Karpas-422 (cell line): Measurements from ENCODE around the gene PRDX2. TPM values are rescaled to one million over a fixed set of nuclear protein-coding genes. Genes with fewer than 3 reads are reported as not detected.
"Not testable (repeated sequence)": the region's sequence is repeated elsewhere in the genome, so short reads cannot be mapped to it uniquely, and the experiment has no call there.

Experiments used
- DNase-seq: peaks from one replicate; pipeline ENCODE4 v3.0.0-alpha.2; 2015
- H2AFZ ChIP-seq: fragments of 200-600 bp; sonication (generic); 2 replicates; pipeline ENCODE4 v1.6.1; 2014; ENCODE audit warnings: antibody characterized with exemption, low read length, mixed read lengths
- H3K27ac ChIP-seq: fragments of 200-600 bp; sonication (generic); 2 replicates; pipeline ENCODE4 v1.5.1; 2014; ENCODE audit warnings: mild to moderate bottlenecking, low read length, moderate library complexity
- H3K27me3 ChIP-seq: fragments of 200-600 bp; sonication (generic); 2 replicates; pipeline ENCODE4 v1.6.1; 2014; ENCODE audit warnings: low read length, mixed read lengths
- H3K36me3 ChIP-seq: fragments of 200-600 bp; sonication (generic); 2 replicates; pipeline ENCODE4 v1.6.1; 2014; ENCODE audit warnings: low read length, mixed read lengths; ENCODE audit not compliant: insufficient read depth
- H3K4me1 ChIP-seq: fragments of 200-600 bp; sonication (generic); 2 replicates; pipeline ENCODE4 v1.6.1; 2014; ENCODE audit warnings: mild to moderate bottlenecking, low read length, mixed read lengths
- H3K4me2 ChIP-seq: fragments of 200-600 bp; sonication (generic); 2 replicates; pipeline ENCODE4 v1.6.1; 2014; ENCODE audit warnings: low read length, low read depth, mild to moderate bottlenecking; ENCODE audit not compliant: poor library complexity, severe bottlenecking
- H3K4me3 ChIP-seq: fragments of 200-600 bp; sonication (generic); 2 replicates; pipeline ENCODE4 v1.5.1; 2014; ENCODE audit warnings: mild to moderate bottlenecking, antibody characterized with exemption, low read length, mixed read lengths
- H3K79me2 ChIP-seq: fragments of 200-600 bp; sonication (generic); 2 replicates; pipeline ENCODE4 v1.6.1; 2014; ENCODE audit warnings: mild to moderate bottlenecking, low read length, mixed read lengths
- H3K9ac ChIP-seq: fragments of 200-600 bp; sonication (generic); 2 replicates; pipeline ENCODE4 v1.6.0; 2014; ENCODE audit warnings: low read length
- H3K9me2 ChIP-seq: fragments of 200-600 bp; sonication (generic), shearing (Covaris generic); replicated peaks from 2 replicates; pipeline ENCODE4 v1.6.0; 2014; ENCODE audit warnings: mild to moderate bottlenecking, low read length, moderate library complexity; ENCODE audit not compliant: insufficient read depth
- H3K9me3 ChIP-seq: fragments of 300-700, 200-600 bp; sonication (generic); 2 replicates; pipeline ENCODE4 v1.6.1; 2014; ENCODE audit warnings: low read length, mixed read lengths
- H4K20me1 ChIP-seq: fragments of 200-600 bp; sonication (generic); 2 replicates; pipeline ENCODE4 v1.6.1; 2014; ENCODE audit warnings: mild to moderate bottlenecking, antibody characterized with exemption, low read length, low read depth; ENCODE audit not compliant: insufficient read depth
- total RNA-seq: library from RNA; depleted of rRNA; stranded (reverse); fragments of >200 nt; shearing (Covaris generic); gene quantifications from 2 replicates; pipeline ENCODE4 v1.2.3, GENCODE V29; 2014; ENCODE audit warnings: low replicate concordance

Gene PRDX2
- total RNA-seq, 1 experiment from 2014 or later, result 372 TPM

- H3K36me3 ChIP-seq, result no peaks in the 10 kb centered on the region
- H3K4me2 ChIP-seq, result peak overlapping the region; percentile 67
- no peaks in the 10 kb centered on the region for H4K20me1 ChIP-seq
- peaks cover 30% of the 10 kb centered on the region for H3K4me1 ChIP-seq
- H2AFZ ChIP-seq, result no peak overlapping the region
- no peaks in the 10 kb centered on the region for H3K79me2 ChIP-seq
- no peak overlapping the region for H3K27ac ChIP-seq
- no peaks in the 10 kb centered on the region for H3K9me2 ChIP-seq
- no peaks in the 10 kb centered on the region for H3K27me3 ChIP-seq
- H3K4me3 ChIP-seq, result peak overlapping the region; percentile 66
- peak; percentile 76 for DNase-seq
- peak overlapping the region; percentile 63 for H3K9ac ChIP-seq
- H3K9me3 ChIP-seq, result no peaks in the 10 kb centered on the region
Observed at GRCh38 chr19:12833738-12834565, 32.4 kb upstream of the PRDX2 start.

GRCh38 chr19:12833418-12833737, 31.8 kb upstream of the PRDX2 start:
- Histone ChIP-seq H2AFZ (no peak overlapping the region), H3K27me3 (no peaks in the 10 kb centered on the region), H3K36me3 (no peaks in the 10 kb centered on the region), H3K9me2 (no peaks in the 10 kb centered on the region), H3K4me3 (peak overlapping the region; percentile 46; the same call in 1 of the 2 replicates), H3K9me3 (no peaks in the 10 kb centered on the region), H3K9ac (peak overlapping the region; percentile 18; the same call in 1 of the 2 replicates), H4K20me1 (no peaks in the 10 kb centered on the region), H3K27ac (no peak overlapping the region), H3K4me1 (peaks cover 24% of the 10 kb centered on the region), H3K79me2 (no peaks in the 10 kb centered on the region), H3K4me2 (peak overlapping the region; percentile 59)
- DNase-seq, result no peak

GRCh38 chr19:12828494-12828893, 26.9 kb upstream of the PRDX2 start:
- H3K79me2 ChIP-seq, result no peaks in the 10 kb centered on the region
- no peaks in the 10 kb centered on the region for H3K36me3 ChIP-seq
- no peaks in the 10 kb centered on the region for H4K20me1 ChIP-seq
- H3K27me3 ChIP-seq, result no peaks in the 10 kb centered on the region
- no peak overlapping the region for H3K4me2 ChIP-seq
- peak; percentile 85 for DNase-seq
- H3K4me1 ChIP-seq, result peaks cover 10% of the 10 kb centered on the region
- no peak overlapping the region for H3K27ac ChIP-seq
- H3K9ac ChIP-seq, result no peak overlapping the region
- H3K9me2 ChIP-seq, result no peaks in the 10 kb centered on the region
- no peaks in the 10 kb centered on the region for H3K9me3 ChIP-seq
- no peak overlapping the region for H3K4me3 ChIP-seq
- H2AFZ ChIP-seq, result no peak overlapping the region

- Histone ChIP-seq H3K9me2 (no peaks in the 10 kb centered on the region), H3K27ac (no peak overlapping the region), H3K9ac (no peak overlapping the region), H3K4me3 (no peak overlapping the region), H3K27me3 (no peaks in the 10 kb centered on the region), H2AFZ (no peak overlapping the region), H3K4me1 (no peaks in the 10 kb centered on the region; the same call in 1 of the 2 replicates), H3K4me2 (no peak overlapping the region), H3K79me2 (no peaks in the 10 kb centered on the region), H3K36me3 (no peaks in the 10 kb centered on the region), H3K9me3 (no peaks in the 10 kb centered on the region), H4K20me1 (no peaks in the 10 kb centered on the region)
- DNase-seq, result no peak
Observed at GRCh38 chr19:12825254-12826131, 23.9 kb upstream of the PRDX2 start.

GRCh38 chr19:12821761-12822160, 20.2 kb upstream of the PRDX2 start:
- Histone ChIP-seq H3K27me3 (no peaks in the 10 kb centered on the region), H3K27ac (no peak overlapping the region)

GRCh38 chr19:12817810-12818209, 16.2 kb upstream of the PRDX2 start:
- not testable (repeated sequence) for H3K4me1 ChIP-seq, H3K79me2 ChIP-seq, DNase-seq, H4K20me1 ChIP-seq, H3K9me3 ChIP-seq, H3K36me3 ChIP-seq, H3K9me2 ChIP-seq, H3K27ac ChIP-seq, H3K4me3 ChIP-seq, H2AFZ ChIP-seq, H3K27me3 ChIP-seq, H3K4me2 ChIP-seq, H3K9ac ChIP-seq

More at GRCh38 chr19:12821761-12822160, 20.2 kb upstream of the PRDX2 start:
- no peak overlapping the region for H3K4me3 ChIP-seq
- no peak for DNase-seq
- H2AFZ ChIP-seq, result no peak overlapping the region
- no peaks in the 10 kb centered on the region for H3K9me3 ChIP-seq
- H3K4me2 ChIP-seq, result no peak overlapping the region
- H3K9me2 ChIP-seq, result no peaks in the 10 kb centered on the region
- H3K9ac ChIP-seq, result no peak overlapping the region
- no peaks in the 10 kb centered on the region for H3K4me1 ChIP-seq
- no peaks in the 10 kb centered on the region for H4K20me1 ChIP-seq
- H3K36me3 ChIP-seq, result no peaks in the 10 kb centered on the region
- H3K79me2 ChIP-seq, result no peaks in the 10 kb centered on the region

- not testable (repeated sequence) for H3K4me3 ChIP-seq, H4K20me1 ChIP-seq, H3K27ac ChIP-seq, DNase-seq, H3K9me3 ChIP-seq, H3K4me2 ChIP-seq, H3K36me3 ChIP-seq, H3K27me3 ChIP-seq, H3K9me2 ChIP-seq, H3K4me1 ChIP-seq, H2AFZ ChIP-seq, H3K9ac ChIP-seq, H3K79me2 ChIP-seq
Observed at GRCh38 chr19:12817188-12817587, 15.6 kb upstream of the PRDX2 start.

GRCh38 chr19:12815088-12815487, 13.5 kb upstream of the PRDX2 start:
- Histone ChIP-seq H3K4me1 (no peaks in the 10 kb centered on the region), H3K9me2 (no peaks in the 10 kb centered on the region)

More at GRCh38 chr19:12815088-12815487, 13.5 kb upstream of the PRDX2 start:
- no peak overlapping the region for H3K4me2 ChIP-seq
- no peaks in the 10 kb centered on the region for H3K27me3 ChIP-seq
- H3K9me3 ChIP-seq, result no peaks in the 10 kb centered on the region
- no peak overlapping the region for H3K27ac ChIP-seq
- no peak for DNase-seq
- no peaks in the 10 kb centered on the region for H3K36me3 ChIP-seq
- H4K20me1 ChIP-seq, result no peaks in the 10 kb centered on the region
- no peak overlapping the region for H2AFZ ChIP-seq
- H3K79me2 ChIP-seq, result no peaks in the 10 kb centered on the region
- H3K4me3 ChIP-seq, result no peak overlapping the region
- H3K9ac ChIP-seq, result no peak overlapping the region
